Thymus (tissue), 11 donors: ENCODE data around the gene PSMF1. TPM values are rescaled to one million over a fixed set of nuclear protein-coding genes. Genes with fewer than 3 reads are reported as not detected.
A peak's percentile ranks its signal among the peaks of the same experiment; 100 is the strongest.

ENCODE experiments used
- DNase-seq, 9 donors: peaks; one replicate each; pipeline ENCODE4 v3.0.0-alpha.2; 2013; ENCODE audit warnings: low spot score in 9 of 9, low read depth in 6 of 9, missing footprints in 1 of 9
- H3K27ac ChIP-seq, 2 donors: one replicate each; pipeline ENCODE4 v1.5.1; 2013; ENCODE audit warnings: control low read depth in 1 of 2, low read depth in 1 of 2, low read length in 1 of 2, mild to moderate bottlenecking in 1 of 2, moderate library complexity in 1 of 2
- H3K27me3 ChIP-seq, 2 donors: one replicate each; pipeline ENCODE4 v1.5.1; 2013; ENCODE audit warnings: low read length in 1 of 2; ENCODE audit not compliant: control insufficient read depth in 2 of 2, insufficient read depth in 1 of 2
- H3K36me3 ChIP-seq, 2 donors: one replicate each; pipeline ENCODE4 v1.5.1; 2013; ENCODE audit warnings: low read length in 1 of 2, mild to moderate bottlenecking in 1 of 2, moderate library complexity in 1 of 2; ENCODE audit not compliant: control insufficient read depth in 2 of 2, insufficient read depth in 2 of 2
- H3K4me1 ChIP-seq, 2 donors: one replicate each; pipeline ENCODE4 v1.5.1; 2013; ENCODE audit warnings: low read length in 2 of 2; ENCODE audit not compliant: control insufficient read depth in 2 of 2, insufficient read depth in 2 of 2
- H3K4me3 ChIP-seq, 2 donors: one replicate each; pipeline ENCODE4 v1.5.1; 2013; ENCODE audit warnings: low read length in 2 of 2, control low read depth in 1 of 2, mild to moderate bottlenecking in 1 of 2
- H3K9me3 ChIP-seq, 2 donors: one replicate each; pipeline ENCODE4 v1.5.1; 2013; ENCODE audit warnings: low read length in 1 of 2, mild to moderate bottlenecking in 1 of 2; ENCODE audit not compliant: control insufficient read depth in 2 of 2, insufficient read depth in 1 of 2
- WGBS: extraction: QIAGEN DNeasy Blood & Tissue Kit; methylation state at CpG from one replicate; pipeline ENCODE4 v1.1.7; 2013; 5-methylcytosine and 5-hydroxymethylcytosine counted together
- polyA plus RNA-seq: library from polyadenylated mRNA; stranded (reverse); fragments of 200-250 nt; gene quantifications from one replicate; pipeline ENCODE4 v1.2.3, GENCODE V29; 2013
- total RNA-seq: library from RNA; stranded (reverse); fragments of 120-200 nt; gene quantifications from one replicate; pipeline ENCODE4 v1.2.4, GENCODE V29; 2013
- donor health status: healthy.

The PSMF1 gene
- total and polyA plus RNA-seq, 2 donors, result 30.0 to 47.3 TPM

DNA sequence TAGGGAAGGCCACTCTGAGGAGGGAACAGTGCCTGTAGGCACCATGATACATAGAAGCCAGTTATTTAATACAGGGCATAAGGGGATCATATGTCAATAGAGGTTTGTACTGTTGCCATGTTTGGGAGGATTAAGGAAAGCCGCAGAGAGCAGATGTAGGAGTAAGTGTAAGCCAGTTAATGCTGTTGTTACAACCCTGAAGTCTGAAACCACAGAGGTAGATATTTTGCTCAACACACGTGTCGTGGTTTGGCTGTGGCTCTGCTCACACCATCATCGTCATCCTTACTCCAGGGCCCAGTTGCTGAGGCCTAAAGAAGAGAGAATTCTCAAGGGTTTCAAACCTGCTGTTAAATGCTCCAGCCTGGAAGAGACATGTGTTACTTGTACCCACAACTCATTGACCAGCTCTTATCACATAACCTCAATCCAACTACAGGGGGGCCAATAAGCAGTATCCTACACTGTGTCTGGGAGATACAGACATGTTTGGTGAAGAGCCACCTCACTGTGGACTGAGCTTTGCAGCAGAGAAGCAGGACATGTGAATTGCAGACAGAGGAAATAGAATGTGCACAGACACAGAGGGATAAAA, 31.0 kb upstream of the PSMF1 start:
- Histone ChIP-seq H3K4me1 (no peaks in the 10 kb centered on the region), H3K9me3 (peaks cover 0 to 1% of the 10 kb centered on the region in 2 donors), H3K27ac (no peak overlapping the region), H3K36me3 (no peaks in the 10 kb centered on the region), H3K4me3 (no peak overlapping the region), H3K27me3 (no peaks in the 10 kb centered on the region)
- no peak for DNase-seq
- WGBS, result 15% methylated on average over 4 of the region's 4 CpGs

GRCh38 chr20:1094751-1095150, 23.7 kb upstream of the PSMF1 start:
- H3K27me3 ChIP-seq, result no peaks in the 10 kb centered on the region
- no peak overlapping the region for H3K27ac ChIP-seq
- no peaks in the 10 kb centered on the region for H3K4me1 ChIP-seq
- DNase-seq, result no peak
- peaks cover 0 to 1% of the 10 kb centered on the region in 2 donors for H3K9me3 ChIP-seq
- WGBS, result 92% methylated on average over 6 of the region's 6 CpGs
- H3K36me3 ChIP-seq, result no peaks in the 10 kb centered on the region
- no peak overlapping the region for H3K4me3 ChIP-seq

- H3K27ac ChIP-seq, result no peak overlapping the region
- H3K4me1 ChIP-seq, result no peaks in the 10 kb centered on the region
- H3K9me3 ChIP-seq, result no peaks in the 10 kb centered on the region
- DNase-seq, result no peak
- H3K36me3 ChIP-seq, result no peaks in the 10 kb centered on the region
- H3K27me3 ChIP-seq, result peaks cover 0 to 5% of the 10 kb centered on the region in 2 donors
- no peak overlapping the region for H3K4me3 ChIP-seq
Measured at GRCh38 chr20:1101533-1101932, 16.9 kb upstream of the PSMF1 start.

GRCh38 chr20:1102016-1102415, 16.4 kb upstream of the PSMF1 start:
- Histone ChIP-seq H3K4me1 (no peaks in the 10 kb centered on the region), H3K4me3 (no peak overlapping the region), H3K36me3 (no peaks in the 10 kb centered on the region), H3K27ac (no peak overlapping the region), H3K9me3 (no peaks in the 10 kb centered on the region), H3K27me3 (peaks cover 0 to 5% of the 10 kb centered on the region in 2 donors)
- no peak for DNase-seq

DNA sequence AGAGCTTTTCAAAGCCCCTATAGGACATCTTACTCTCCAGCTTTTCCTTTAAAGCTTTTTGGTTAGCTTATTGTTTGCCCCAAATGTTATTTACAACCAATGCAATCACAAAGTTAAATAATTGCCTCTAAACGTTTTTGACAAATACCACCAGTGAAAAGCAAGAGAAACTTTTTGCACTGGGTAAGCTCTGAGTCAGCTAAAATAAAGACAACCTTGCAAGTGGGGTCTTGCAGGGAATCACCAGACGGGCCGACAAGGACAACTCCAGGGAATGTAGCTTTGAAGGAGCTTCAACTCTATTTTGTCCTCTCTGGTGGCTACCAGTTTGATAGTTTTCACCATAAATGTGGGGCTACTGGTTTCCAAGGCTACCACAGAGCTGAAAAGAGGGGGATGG, 14.7 kb upstream of the PSMF1 start:
- peaks cover 0 to 5% of the 10 kb centered on the region in 2 donors for H3K27me3 ChIP-seq
- H3K36me3 ChIP-seq, result no peaks in the 10 kb centered on the region
- no peak overlapping the region for H3K27ac ChIP-seq
- H3K9me3 ChIP-seq, result no peaks in the 10 kb centered on the region
- 87% methylated on average over 3 of the region's 3 CpGs for WGBS
- no peaks in the 10 kb centered on the region for H3K4me1 ChIP-seq
- H3K4me3 ChIP-seq, result no peak overlapping the region
- DNase-seq, result no peak

- Histone ChIP-seq H3K4me3 (no peak overlapping the region), H3K4me1 (no peaks in the 10 kb centered on the region), H3K27ac (no peak overlapping the region), H3K27me3 (peaks cover 0 to 5% of the 10 kb centered on the region in 2 donors), H3K36me3 (no peaks in the 10 kb centered on the region), H3K9me3 (no peaks in the 10 kb centered on the region)
- WGBS, result 94% methylated on average over 6 of the region's 6 CpGs
- DNase-seq, result no peak
Measured at GRCh38 chr20:1105599-1106194, 12.7 kb upstream of the PSMF1 start.

- WGBS, result 98% methylated on average over 3 of the region's 3 CpGs
- Histone ChIP-seq H3K36me3 (no peaks in the 10 kb centered on the region), H3K9me3 (no peaks in the 10 kb centered on the region), H3K27ac (no peak overlapping the region), H3K4me3 (no peak overlapping the region), H3K4me1 (no peaks in the 10 kb centered on the region), H3K27me3 (peaks cover 0 to 5% of the 10 kb centered on the region in 2 donors)
- DNase-seq, result no peak
Measured at GRCh38 chr20:1107176-1107575, 11.2 kb upstream of the PSMF1 start.

- DNase-seq, result peak in 5 of 9 donors; percentile 11 to 47 (median 30)
- peaks cover 0 to 5% of the 10 kb centered on the region in 2 donors for H3K27me3 ChIP-seq
- 40% methylated on average over 5 of the region's 5 CpGs for WGBS
Measured at GRCh38 chr20:1108437-1108920, 9.9 kb upstream of the PSMF1 start.

GRCh38 chr20:1112908-1113307, 5.5 kb upstream of the PSMF1 start:
- WGBS, result 98% methylated on average over 5 of the region's 5 CpGs
- DNase-seq, result no peak
- H3K4me1 ChIP-seq, result peaks cover 4% of the 10 kb centered on the region in 2 donors
- no peak overlapping the region for H3K27ac ChIP-seq
- H3K36me3 ChIP-seq, result no peaks in the 10 kb centered on the region
- no peaks in the 10 kb centered on the region for H3K9me3 ChIP-seq
- no peak overlapping the region for H3K4me3 ChIP-seq
- H3K27me3 ChIP-seq, result no peaks in the 10 kb centered on the region

More at GRCh38 chr20:1108437-1108920, 9.9 kb upstream of the PSMF1 start:
- H3K4me1 ChIP-seq, result no peaks in the 10 kb centered on the region
- H3K36me3 ChIP-seq, result no peaks in the 10 kb centered on the region
- no peak overlapping the region for H3K27ac ChIP-seq
- H3K9me3 ChIP-seq, result no peaks in the 10 kb centered on the region
- no peak overlapping the region for H3K4me3 ChIP-seq
